Placental epithelial cell (primary cell): ENCODE data around the gene SCG3. TPM values are rescaled to one million over a fixed set of nuclear protein-coding genes. Genes with fewer than 3 reads are reported as not detected.

Experiments used
- total RNA-seq: library from RNA; depleted of rRNA; stranded (reverse); fragments of >200 nt; gene quantifications from 2 replicates; pipeline ENCODE4 v1.2.3, GENCODE V29; 2012

The SCG3 gene
- not detected in 2 replicates for total RNA-seq

GRCh38 chr15:51681303-51681963 is at the start of gene SCG3:
Gene SCG3 (plus strand): TSS chr15:51681503. CDS start chr15:51681756, 253 bp downstream.

GRCh38 chr15:51737522-51738305 is 56.4 kb downstream of the SCG3 start, which contains the start of gene LYSMD2:
Gene LYSMD2 (minus strand): TSS chr15:51737655. CDS start chr15:51737622, 33 bp downstream.

GRCh38 chr15:51750792-51751696 is 69.7 kb downstream of the SCG3 start, which contains the start of gene TMOD2:
Gene TMOD2 (plus strand): TSS chr15:51751597. CDS start chr15:51766442, 14,845 bp downstream.

Other genes starting within 250 kb of the SCG3 start
- gene DMXL2, start 58.7 kb upstream of the SCG3 start, total RNA-seq = 17.0 and 22.4 TPM in 2 replicates
- 0.22 TPM in 1 of 2 replicates, not detected in the other for gene LYSMD2, start 56.2 kb downstream of the SCG3 start, total RNA-seq
- gene TMOD2, start 70.1 kb downstream of the SCG3 start, total RNA-seq = 0.39 and 1.1 TPM in 2 replicates
- gene TMOD3, start 148.2 kb downstream of the SCG3 start, total RNA-seq = 124 and 167 TPM in 2 replicates